ENCODE data around the gene DBN1.

Gene DBN1

DNA sequence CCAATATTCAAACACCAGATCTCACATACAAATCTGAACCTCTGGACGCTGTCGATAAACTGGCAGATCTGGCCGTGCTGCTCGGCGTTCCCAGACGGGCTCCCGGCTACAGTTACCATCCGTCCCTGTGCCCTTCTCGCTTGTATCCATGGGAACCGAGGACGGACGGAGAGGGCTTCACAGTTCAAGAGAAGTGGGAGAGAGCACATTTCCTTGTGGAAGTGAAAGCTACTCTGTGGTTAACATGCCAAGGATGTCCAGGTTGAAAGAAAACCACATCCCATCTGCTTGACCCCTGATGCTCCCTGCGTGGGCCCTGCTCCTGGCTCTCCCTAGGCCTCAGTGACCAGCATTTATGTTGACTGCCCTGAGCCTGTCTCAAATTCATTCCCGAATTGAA lies 6.3 kb upstream of the DBN1 start:
- TF ChIP-seq, protein P1, sequence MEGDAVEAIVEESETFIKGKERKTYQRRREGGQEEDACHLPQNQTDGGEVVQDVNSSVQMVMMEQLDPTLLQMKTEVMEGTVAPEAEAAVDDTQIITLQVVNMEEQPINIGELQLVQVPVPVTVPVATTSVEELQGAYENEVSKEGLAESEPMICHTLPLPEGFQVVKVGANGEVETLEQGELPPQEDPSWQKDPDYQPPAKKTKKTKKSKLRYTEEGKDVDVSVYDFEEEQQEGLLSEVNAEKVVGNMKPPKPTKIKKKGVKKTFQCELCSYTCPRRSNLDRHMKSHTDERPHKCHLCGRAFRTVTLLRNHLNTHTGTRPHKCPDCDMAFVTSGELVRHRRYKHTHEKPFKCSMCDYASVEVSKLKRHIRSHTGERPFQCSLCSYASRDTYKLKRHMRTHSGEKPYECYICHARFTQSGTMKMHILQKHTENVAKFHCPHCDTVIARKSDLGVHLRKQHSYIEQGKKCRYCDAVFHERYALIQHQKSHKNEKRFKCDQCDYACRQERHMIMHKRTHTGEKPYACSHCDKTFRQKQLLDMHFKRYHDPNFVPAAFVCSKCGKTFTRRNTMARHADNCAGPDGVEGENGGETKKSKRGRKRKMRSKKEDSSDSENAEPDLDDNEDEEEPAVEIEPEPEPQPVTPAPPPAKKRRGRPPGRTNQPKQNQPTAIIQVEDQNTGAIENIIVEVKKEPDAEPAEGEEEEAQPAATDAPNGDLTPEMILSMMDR (IDR thresholded peaks at IDR 0.05; ENCODE audit: extremely low read depth, insufficient read depth, missing control alignments): no peak
- in situ Hi-C loops (cut with MboI; ENCODE audit: low pct_unique_long_range_greater_than_20kb, low sequenced_read_pairs, unreplicated experiment): no loop called here
- DNase-seq (ENCODE audit: low spot score): no peak

DNA sequence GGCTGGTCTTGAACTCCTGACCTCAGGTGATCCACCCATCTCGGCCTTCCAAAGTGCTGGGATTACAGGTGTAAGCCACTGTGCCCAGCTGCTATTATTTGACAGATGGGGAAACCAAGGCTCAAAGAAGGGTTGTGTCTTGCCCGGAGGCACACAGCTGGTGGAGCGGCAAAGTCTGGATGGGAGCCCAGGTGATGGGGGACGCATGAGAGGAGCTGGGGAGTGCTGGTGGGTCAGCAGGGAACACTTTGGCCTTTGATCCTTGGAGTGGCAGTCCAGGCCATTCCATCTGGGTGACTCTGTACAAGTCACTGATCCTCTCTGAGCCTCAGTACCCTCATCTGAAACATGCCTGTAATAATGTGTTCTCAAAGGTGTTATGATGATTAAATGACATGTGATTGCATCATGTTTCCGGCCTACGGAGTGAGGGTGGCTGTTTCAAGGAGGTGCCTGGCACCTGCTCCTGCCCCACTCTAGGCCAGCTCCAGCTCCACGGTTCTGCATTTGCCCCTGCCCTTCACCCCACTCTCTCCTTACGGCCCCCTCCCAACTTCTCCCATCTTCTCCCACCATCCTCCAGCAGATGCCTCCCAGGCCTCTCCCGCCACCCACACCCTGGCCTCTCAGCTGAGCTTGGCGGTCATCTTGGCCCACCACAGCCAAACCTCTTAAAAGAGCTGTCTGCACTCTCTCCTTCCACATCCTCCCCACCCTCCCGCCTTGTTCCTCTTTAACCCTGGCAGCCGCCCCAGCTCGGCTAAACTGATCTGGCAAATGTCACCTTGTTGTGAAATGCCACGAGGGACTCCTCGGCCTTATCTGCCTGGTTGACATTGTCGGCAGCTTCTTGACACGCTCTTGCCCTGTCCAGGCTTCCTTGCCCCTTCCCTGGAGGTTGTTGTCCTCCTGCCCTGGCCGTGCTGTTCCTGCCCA lies 5.5 kb upstream of the DBN1 start:
- TF ChIP-seq, protein P1 (IDR thresholded peaks at IDR 0.05; ENCODE audit: extremely low read depth, insufficient read depth, missing control alignments): no peak
- DNase-seq (ENCODE audit: low spot score): no peak
- in situ Hi-C loops (cut with MboI; ENCODE audit: low pct_unique_long_range_greater_than_20kb, low sequenced_read_pairs, unreplicated experiment): no loop called here

GRCh38 chr5:177477701-177478477 lies 4.5 kb upstream of the DBN1 start:
- in situ Hi-C loops (cut with MboI; ENCODE audit: low pct_unique_long_range_greater_than_20kb, low sequenced_read_pairs, unreplicated experiment): no loop called here
- no peak for DNase-seq (ENCODE audit: low spot score)
- TF ChIP-seq, protein P1 (IDR thresholded peaks at IDR 0.05; ENCODE audit: extremely low read depth, insufficient read depth, missing control alignments): no peak

DNA sequence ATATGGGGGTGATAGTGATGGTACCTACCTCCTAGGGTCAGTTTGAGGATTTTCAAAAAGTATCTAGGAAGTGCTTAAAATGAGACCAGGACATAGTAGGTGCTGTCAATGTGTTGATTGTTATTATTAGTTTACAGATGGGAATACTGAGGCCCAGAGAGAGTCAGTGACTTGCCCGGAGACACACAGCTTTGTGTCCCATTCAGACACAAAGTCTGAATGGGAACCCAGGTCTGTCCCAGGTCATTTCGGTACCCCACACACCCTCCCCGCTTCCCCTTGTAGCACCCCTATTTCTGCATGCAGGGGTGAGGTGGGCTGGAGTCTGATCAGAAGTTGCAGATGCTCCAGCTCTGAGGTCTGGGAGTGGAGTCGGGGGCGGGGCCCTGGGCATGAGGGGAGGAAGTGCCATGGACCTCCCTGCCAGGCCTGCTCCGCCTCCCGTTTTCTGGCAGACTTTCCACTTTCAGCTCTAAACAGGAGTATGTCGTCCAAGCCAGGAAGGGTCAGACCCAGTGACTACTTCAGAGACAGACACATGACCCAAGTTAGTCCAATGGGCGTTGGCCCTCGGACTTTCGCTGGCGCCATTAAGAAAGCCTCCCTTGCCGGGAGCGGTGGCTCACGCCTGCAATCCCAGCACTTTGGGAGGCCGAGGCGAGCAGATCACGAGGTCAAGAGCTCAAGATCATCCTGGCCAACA lies 3.2 kb upstream of the DBN1 start:
- in situ Hi-C loops (cut with MboI; ENCODE audit: low pct_unique_long_range_greater_than_20kb, low sequenced_read_pairs, unreplicated experiment): no loop called here
- no peak for DNase-seq (ENCODE audit: low spot score)

GRCh38 chr5:177475563-177476427 lies 2.4 kb upstream of the DBN1 start:
- in situ Hi-C loops (cut with MboI; ENCODE audit: low pct_unique_long_range_greater_than_20kb, low sequenced_read_pairs, unreplicated experiment): no loop called here
- no peak for DNase-seq (ENCODE audit: low spot score)
- TF ChIP-seq, protein P1 (IDR thresholded peaks at IDR 0.05; ENCODE audit: extremely low read depth, insufficient read depth, missing control alignments): no peak

More for the DNA sequence above, 3.2 kb upstream of the DBN1 start:
- TF ChIP-seq, protein P1 (IDR thresholded peaks at IDR 0.05; ENCODE audit: extremely low read depth, insufficient read depth, missing control alignments): no peak

Data from GM13977 (cell line).